GM21381 (cell line): ENCODE measurements around the gene TMEM183A.

Source experiments
- ATAC-seq: cut with Tn5 transposase; IDR thresholded peaks from one replicate; pipeline ENCODE4 v1.9.1; 2021; ENCODE audit warnings: mild to moderate bottlenecking, moderate library complexity; ENCODE audit not compliant: unreplicated experiment

TMEM183A gene, protein sequence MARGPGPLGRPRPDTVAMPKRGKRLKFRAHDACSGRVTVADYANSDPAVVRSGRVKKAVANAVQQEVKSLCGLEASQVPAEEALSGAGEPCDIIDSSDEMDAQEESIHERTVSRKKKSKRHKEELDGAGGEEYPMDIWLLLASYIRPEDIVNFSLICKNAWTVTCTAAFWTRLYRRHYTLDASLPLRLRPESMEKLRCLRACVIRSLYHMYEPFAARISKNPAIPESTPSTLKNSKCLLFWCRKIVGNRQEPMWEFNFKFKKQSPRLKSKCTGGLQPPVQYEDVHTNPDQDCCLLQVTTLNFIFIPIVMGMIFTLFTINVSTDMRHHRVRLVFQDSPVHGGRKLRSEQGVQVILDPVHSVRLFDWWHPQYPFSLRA

DNA sequence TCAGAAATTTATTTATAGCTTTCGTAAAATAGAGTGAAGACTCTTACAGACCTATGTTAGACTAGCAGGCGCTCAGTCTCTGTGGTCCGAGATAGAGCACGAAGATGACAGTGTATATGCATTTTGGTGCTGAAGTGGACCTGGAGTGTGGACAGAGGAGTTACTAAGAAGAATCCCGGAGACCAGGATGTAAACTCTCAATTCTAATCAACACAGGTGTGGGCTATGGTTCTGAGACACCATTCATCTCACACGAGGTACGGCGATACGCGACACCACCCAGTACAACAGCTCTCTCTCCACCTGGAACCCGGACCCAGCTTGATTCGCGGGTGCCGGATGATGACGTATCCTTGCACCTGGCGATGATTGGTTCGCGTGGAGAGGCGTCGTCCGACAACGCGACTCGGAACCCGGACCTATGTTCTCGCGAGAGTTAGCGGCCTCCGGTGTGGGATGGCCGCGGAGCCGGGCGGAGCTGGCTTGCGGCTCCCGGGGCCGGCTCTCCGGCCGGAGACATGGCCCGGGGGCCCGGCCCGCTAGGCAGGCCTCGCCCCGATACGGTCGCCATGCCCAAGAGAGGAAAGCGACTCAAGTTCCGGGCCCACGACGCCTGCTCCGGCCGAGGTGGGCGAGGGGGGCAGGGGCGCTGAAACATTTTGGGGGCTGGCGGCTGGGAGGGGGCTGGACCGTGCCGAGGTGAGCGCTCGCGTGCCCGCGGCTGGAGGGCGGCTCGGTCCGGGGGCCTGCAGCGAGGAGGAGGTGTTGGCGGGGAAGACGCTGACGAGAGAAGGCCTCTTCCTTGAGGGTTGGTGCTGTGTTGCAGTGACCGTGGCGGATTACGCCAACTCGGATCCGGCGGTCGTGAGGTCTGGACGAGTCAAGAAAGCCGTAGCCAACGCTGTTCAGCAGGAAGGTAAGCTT, at the start of gene TMEM183A:
Gene TMEM183A, plus strand, starts transcription at position 427 of the 924 bp plus-strand sequence. Its CDS starts 92 bp downstream, at position 519.
- peak; percentile 90 for ATAC-seq

DNA sequence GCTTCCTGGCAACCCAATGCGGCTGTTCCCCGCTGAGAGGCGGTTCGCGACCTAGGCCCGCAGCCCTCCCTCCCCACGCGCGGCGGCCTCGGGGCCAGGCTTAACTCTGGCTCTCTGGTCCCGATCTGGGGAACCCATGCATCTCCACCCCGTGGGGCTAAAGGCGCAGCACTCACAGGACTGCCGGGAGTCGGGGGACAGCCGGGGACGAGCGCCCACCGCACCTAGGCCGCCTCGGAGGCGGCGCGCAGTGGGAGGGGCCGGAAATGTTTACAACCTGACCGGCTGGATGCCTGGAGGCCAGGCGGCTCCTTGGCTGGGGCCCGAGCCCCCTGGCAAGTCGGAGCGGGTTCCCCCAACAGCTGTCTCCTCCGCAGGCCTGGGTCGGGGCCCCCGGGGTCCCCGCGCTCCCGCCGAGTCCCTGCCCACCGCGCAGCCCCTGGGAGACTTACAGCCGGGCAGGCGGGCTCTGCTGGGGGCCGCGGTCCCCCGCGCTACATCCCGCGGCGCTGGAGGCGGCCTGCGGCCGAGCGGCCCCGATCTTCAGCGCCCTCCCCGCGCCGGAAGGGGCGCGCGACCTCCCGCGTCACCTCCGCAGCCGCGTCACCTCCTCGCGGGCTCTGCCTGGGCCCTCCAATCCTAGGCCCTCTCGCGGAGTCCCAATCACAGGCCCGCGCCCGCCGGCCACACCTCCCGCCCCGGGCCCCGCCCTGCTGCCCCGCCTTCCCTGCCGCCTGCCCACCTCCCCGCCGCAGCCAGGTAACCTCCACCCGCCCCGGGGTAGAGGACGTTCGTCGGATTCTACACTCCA, 49.2 kb upstream of the TMEM183A start, which contains the start of gene ADIPOR1:
Gene ADIPOR1, minus strand, starts transcription at position 580 of the 811 bp plus-strand sequence. CDS start 7,242 bp downstream, outside the sequence.
- peak; percentile 96 for ATAC-seq

DNA sequence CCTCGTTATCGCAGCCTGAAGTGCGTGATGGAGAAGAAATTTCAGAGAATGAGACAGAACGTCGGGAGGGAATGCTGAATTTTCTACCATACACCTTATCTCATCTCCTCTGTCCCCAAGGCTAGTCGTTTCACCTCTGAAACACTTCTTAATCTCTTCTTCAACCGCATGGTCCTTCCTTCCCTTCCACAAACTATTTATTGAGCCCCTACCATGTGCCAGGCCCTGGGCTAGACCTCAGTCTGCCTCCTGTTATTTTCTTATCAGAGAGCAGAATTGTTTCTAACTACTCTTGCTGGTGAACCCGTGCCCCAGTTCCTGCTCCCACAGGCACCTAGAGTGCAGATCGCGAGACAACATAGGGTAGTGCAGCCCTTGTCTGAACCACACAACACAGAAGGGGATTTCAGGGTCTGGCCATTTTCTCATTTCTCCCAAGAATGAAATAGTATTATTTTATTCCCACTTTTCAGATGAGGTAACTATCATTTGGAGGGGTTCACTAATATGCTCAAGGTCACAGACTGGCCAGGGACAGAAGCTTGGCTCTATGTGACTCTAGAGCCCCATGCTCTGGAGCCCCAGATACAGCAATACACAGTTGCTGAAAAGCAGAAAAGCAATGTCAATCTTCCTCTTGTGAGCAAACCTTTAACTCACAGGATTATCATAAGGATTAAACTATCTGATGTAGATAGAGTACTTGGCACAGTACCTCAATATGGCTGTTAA, 48.5 kb upstream of the TMEM183A start:
- no peak for ATAC-seq

DNA sequence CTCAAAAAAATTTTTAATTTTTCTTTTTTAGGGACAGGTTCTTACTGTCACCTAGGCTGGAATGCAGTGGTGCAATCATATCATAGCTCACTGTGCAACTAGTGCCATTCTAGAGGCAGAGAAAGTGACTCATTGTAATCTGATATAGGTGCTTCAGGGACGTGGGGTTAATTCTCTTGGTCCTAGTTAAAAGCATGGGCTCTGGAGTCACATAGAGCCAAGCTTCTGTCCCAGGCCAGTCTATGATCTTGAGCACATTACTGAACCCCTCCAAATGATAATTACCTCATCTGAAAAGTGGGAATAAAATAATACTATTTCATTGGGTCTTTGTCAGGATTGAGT, 47.9 kb upstream of the TMEM183A start:
- no peak for ATAC-seq

DNA sequence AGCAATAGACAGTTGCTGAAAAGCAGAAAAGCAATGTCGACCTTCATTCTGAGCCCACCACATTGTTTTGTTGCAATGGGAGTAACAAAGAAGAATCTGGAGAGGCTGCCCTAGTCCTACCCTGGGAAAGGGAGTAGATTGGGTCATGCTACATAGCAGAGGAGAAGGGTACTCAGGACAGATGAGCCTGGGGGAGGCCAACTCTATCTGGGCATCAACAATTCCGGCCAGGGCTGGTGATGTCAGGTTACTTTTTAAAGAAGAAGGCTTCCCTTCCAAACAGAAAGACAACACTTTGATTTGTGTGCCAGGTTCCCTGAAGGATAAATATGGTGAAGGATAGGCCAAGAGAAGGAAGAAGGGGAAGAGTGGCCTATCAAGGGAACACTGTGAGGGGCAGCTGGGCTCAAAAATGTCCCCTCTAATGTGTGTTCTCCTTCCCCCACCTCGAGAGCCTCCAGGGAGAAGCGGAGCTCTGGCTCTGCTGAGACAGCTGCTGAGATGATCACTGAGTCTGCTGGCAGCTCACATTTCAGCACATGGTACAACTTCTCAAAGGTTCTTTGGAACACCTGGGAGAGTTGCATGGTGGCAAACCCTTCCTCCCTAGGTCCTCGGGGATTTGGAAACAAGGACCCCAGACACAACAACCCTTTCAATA, 45.8 kb upstream of the TMEM183A start:
- ATAC-seq: no peak

DNA sequence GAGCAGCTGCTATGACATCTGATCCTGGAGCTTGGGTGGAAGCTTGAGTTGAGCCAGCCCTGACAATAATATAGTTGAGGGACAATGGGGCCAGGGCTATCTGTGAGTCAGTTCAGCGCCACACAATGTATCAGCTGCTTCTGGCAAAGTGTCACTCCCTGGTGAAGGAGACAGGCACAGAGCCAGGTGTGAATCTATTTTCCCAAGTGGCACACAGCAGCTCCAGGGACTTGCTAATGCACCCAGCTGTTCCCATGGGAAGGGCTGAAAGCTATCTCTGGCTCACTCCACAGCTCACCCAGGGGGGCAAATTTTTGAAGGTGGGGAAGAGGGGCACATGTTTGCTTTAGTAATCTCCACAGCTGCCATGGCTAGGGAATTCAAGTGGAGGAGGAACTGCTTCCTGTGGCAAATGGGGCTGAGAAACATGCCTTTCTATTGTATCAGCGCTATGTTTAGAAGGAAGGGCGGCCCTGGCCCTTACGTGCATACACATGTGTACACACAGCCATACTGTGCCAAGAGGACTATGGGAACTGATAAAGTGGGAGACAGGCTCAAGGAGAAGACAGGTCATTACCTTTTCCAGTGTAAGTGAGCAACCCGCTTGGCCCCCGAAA, 42.3 kb upstream of the TMEM183A start:
- no peak for ATAC-seq

DNA sequence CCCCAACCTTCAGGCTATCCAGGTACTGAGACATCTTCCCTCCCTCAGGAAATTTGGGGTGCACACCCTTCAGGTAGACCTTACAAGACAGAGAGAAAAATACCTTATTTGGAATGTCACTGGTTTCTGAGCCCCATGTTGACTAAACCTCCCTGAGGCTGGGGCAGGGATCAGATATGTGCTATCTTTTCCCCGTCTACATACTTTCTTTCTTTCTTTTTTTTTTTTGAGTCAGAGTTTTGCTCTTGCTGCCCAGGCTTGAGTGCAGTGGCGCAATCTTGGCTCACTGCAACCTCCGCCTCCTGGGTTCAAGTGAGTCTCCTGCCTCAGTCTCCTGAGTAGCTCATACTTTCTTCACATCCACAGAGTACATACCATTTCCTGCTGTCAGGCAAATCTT, 41.8 kb upstream of the TMEM183A start:
- ATAC-seq: no peak

DNA sequence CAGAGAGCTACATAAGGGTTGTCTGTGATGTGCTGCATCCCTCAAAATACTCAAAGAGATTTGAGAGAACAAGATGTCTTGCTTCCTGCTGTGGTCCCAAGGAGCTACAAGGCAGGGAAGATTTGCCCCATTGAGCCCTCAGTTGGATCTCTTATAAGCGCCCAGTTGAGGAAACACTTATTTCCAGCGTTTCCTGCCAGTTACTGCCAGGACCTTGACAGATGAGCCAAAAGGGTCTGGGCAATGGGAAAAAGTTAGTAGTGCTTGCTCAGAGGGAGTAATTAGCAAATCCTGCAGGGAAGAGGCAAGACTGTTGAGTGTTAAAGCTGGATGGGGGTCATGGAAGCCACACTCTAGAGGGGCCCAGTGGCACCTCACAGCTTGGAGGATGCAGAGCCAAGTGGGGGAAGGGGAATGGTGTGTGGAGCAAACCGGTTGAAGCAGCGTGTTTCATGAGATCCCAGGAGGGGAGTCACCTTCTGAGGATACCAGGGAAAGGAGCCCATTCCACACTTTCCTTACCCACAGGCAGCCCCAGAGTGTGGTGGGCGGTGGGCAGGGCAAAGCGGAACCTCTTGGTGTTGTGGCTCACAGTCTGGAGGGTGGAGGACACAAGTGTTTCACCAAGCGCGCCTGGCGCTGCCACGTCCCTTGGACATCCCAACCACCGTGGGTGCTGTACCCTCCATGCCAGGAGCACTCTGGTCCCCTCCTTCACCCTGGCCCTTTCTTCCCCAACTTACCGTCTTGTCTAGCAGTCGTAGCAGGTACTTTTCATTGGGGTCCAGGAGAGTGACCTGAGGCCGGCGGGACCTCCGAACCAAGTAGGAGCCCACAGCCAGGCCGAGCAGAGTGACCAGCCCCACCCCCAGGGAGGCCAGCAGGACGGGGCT, 40.9 kb upstream of the TMEM183A start:
- no peak for ATAC-seq

DNA sequence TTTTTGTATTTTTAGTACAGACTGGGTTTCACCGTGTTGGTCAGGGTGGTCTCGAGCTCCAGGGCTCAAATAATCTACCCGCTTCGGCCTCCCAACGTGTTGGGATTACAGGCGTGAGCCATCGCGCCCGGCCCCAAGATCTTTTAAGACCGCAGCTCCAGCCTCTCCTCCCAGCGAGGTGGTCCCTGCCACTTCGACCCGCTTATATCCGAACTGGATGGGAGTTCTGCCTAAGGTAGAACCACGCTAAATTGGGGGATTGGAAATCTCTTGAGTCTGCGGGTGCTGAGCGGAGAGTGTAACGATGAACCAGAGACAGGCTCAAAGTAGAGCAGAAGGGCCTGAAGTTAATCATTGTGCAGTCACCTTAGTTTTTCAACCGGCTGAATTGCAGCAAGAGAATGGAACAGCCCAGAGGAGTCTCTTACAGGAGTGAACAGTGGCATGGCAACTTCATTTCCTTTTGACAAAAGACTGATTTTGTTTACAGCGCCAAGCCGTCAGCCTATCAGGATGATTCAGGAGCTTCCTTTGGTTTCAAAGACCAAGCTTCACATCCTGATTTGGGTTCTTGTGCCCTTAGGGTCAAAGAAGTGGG, 39.4 kb upstream of the TMEM183A start:
- ATAC-seq: peak; percentile 23

DNA sequence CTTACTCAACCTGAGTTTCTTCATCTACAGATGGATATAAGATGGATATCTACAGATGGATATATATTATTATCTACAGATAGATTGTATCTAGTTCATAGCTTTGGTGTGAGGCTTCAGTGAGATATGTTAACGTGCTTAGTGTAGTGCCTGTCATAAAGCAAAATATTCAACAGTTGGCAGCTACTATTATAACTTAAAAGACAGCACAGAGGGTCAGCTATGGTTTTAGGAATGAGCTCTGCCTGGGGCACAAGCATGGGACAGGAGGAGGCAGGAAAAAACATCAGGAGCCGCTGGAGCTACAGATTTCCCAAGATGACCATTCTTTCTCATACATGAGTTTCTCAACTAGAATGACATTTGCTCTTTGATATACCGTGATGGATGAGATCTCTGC, 38.8 kb upstream of the TMEM183A start:
- ATAC-seq: no peak

DNA sequence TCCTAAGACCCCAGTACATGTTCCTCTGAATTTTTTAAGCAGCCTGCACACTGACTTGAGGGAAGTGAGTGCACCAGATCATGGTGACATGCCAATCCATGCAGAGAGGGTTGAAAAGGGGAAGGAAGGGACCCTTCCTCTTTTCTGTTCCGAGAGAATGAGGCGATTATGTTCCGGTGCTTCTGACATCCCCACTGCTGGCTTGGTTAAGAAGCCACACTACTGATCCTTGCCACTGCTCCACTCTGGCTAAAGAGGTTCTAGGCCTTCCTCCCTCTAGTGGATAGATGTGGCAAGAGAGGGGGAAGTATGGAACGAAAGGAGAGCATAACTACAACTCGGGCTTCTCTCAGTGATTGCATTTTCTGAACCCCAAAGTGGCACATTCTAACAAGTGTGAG, 38.3 kb upstream of the TMEM183A start:
- ATAC-seq: no peak

DNA sequence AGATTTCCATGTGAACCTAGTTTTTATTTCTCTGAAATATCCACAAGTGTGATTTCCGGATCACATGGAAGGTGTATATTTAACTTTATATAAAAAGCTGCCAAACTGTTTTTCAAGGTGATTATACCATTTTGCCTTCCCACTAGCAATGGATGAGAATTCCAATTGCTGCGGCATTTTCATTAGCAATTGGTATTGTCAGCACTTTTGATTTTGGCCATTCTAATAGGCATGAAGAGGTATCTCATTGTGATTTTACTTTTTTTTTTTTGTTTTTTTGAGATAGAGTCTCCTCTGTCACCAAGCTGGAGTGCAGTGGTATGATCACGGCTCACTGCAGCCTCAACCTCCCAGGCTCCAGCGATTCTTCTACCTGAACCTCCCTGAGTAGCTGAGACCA, 35.1 kb upstream of the TMEM183A start:
- no peak for ATAC-seq

DNA sequence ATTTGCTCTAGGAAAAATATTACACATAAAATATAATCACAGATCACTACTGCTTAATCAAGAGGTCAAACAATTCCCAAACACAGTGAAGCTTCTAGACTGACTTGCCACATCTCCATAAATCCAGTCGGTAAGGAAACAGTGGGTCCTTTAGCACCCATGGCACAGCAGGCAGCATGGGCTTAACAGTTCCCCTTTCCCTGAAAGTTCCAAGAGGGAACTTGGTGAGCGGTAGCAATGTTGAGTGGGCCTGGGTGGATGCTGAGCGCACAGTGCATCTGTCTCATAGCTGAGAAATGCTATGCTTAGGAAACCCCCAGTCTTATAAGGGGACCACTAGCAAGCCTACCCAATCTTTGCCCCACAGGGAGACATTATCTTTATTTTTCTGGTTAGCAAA, 32.3 kb upstream of the TMEM183A start:
- ATAC-seq: no peak

DNA sequence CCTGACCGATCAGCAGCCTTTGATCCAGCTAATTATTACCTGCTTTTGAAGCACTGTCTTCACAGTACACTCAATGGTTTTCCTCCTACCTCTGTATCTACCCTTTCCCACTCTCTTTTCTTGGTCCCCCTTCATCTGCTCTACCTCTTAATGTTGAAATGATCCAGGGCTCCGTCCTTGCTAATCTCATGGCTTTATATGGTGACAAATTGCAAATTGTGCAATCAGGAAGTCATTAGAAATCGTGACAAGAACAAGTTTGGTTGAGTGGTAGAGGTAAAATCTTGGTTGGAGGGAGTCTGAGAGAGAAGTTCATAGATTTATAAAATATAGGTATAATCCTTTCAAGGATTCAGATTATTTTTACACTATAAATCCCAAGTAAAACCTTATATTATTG, 30.5 kb upstream of the TMEM183A start:
- ATAC-seq: no peak

DNA sequence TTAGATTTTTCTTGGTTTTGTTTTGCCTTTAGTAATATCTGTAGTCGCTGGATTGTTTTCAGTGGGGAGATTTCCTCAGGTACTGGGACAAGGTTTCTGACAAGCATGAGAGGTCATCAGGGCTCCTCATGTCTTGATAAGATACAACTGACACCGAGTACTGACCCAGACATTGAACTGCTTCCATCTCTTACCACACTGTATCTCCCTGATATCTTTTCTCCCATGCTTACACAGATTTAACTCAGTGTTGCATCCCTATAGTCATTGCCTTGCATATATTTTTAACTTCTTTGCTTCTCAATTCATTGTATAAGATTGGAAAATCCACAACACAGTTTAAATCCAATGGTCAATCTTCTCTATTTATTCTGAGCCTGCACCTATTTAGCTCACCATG, 27.7 kb upstream of the TMEM183A start:
- ATAC-seq: no peak

DNA sequence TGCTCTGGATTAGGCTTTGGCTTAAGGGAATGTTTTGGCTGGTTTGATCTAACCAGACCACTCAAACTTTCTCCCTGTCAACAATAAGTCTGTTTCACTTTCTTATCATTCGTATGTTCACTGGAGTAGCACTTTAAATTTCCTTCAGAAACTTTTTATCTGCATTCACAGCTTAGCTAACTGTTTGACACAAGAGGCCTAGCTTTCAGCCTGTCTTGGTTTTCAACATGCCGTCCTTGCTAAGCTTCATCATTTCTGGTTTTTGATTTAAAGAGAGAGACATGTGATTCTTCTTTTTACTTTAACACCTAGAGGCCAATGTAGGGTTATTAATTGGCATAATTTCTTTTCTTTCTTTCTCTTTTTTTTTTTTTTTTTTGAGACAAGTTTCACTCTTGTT, 25.2 kb upstream of the TMEM183A start:
- no peak for ATAC-seq

DNA sequence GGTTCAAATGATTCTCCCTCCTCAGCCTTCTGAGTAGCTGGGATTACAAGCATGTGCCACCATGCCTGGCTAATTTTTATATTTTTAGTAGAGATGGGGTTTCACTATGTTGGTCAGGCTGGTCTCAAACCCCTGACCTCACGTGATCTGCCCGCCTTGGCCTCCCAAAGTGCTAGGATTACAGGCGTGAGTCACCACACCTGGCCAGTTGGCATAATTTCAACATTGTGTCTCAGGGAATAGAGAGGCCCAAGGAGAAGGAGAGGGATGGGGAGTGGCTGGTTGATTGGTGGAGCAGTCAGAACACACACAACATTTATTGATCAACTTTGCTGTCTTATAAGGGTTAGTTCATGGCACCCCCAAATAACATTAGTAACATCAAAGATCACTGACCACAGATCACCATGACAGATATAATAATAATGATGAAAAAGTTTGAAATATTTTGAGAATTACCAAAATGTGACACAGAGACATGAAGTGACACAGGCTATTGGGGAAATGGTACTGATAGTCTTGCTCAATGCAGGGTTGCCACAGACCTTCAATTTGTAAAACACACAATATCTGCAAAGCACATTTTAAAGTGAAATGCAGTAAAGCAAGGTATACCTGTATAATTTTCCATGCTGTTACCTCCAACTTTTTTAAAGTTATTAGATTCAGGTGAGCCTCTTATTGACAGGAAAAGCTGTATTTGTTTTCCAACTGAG, 24.3 kb upstream of the TMEM183A start:
- ATAC-seq: no peak
